B cell (primary cell): Measurements from ENCODE around the gene CHRM4.

Experiments
- CTCF ChIP-seq: fragments of 200-600 bp; IDR thresholded peaks from one replicate; pipeline ENCODE4 v1.8.0; 2022; ENCODE audit warnings: antibody characterized with exemption, mild to moderate bottlenecking
- EZH2 ChIP-seq: IDR thresholded peaks from 2 replicates; pipeline ENCODE4 v1.6.1; 2012; ENCODE audit warnings: borderline replicate concordance, low read depth, mild to moderate bottlenecking, moderate library complexity, low read length; ENCODE audit not compliant: insufficient read depth, poor library complexity, severe bottlenecking

- no peak for TF ChIP-seq CTCF
- no peak for TF ChIP-seq EZH2
Observed at GRCh38 chr11:46336563-46337180, 54.9 kb downstream of the CHRM4 start.
